Esophagus squamous epithelium (tissue), 5 donors: ENCODE measurements around the gene ZNF385A. TPM values are rescaled to one million over a fixed set of nuclear protein-coding genes. Genes with fewer than 3 reads are reported as not detected.

Experiments used
- DNase-seq: peaks from one replicate; lab custom pipeline; 2025; lab: John Stamatoyannopoulos, UW
- H3K27ac ChIP-seq, 4 donors: fragments of 200-600 bp; sonication (generic); one replicate each; pipeline ENCODE4 v1.5.1; 2016 to 2019; ENCODE audit warnings: mild to moderate bottlenecking in 1 of 4
- H3K27me3 ChIP-seq, 4 donors: fragments of 200-600 bp; sonication (generic); 1 replicate in 3 of 4; 2 replicates in 1 of 4; pipeline versions ENCODE4 v1.5.1 to v1.6.0; 2017 to 2021; ENCODE audit warnings: antibody characterized with exemption in 1 of 4
- H3K36me3 ChIP-seq, 3 donors: fragments of 200-600 bp; sonication (generic); one replicate each; pipeline ENCODE4 v1.5.1; 2016 to 2019
- H3K4me1 ChIP-seq, 3 donors: fragments of 200-600 bp; sonication (generic); one replicate each; pipeline ENCODE4 v1.5.1; 2017 to 2019
- H3K4me3 ChIP-seq, 4 donors: fragments of 200-600 bp; sonication (generic); 1 replicate in 3 of 4; 2 replicates in 1 of 4; pipeline ENCODE4 v1.5.1; 2016 to 2019; ENCODE audit warnings: mild to moderate bottlenecking in 2 of 4, moderate library complexity in 1 of 4
- H3K9me3 ChIP-seq, 3 donors: fragments of 200-600 bp; sonication (generic); one replicate each; pipeline ENCODE4 v1.5.1; 2016 to 2019
- CTCF ChIP-seq, 6 experiments: fragments of 450-650 bp in 4 of 6; fragments of 200-600 bp in 2 of 6; sonication (generic) in 2 of 6; IDR thresholded peaks; one replicate each; pipeline ENCODE4 v1.5.1; 2016 to 2019; ENCODE audit warnings: antibody characterized with exemption in 6 of 6, mild to moderate bottlenecking in 4 of 6, moderate library complexity in 4 of 6
- POLR2A ChIP-seq, 4 donors: fragments of 450-650 bp; IDR thresholded peaks; one replicate each; pipeline ENCODE4 v1.6.1; 2017; ENCODE audit warnings: antibody characterized with exemption in 4 of 4, mild to moderate bottlenecking in 4 of 4, moderate library complexity in 3 of 4
- WGBS, 2 donors: methylation state at CpG; one replicate each; pipeline ENCODE4 v1.1.5; 2018; 5-methylcytosine and 5-hydroxymethylcytosine counted together
- intact Hi-C: fragments of 100-400 bp; cut with DNase I; formaldehyde crosslinking; loops from one replicate; pipeline ENCODE4 v1.15.0; 2022
- total RNA-seq, 4 donors: library from RNA; depleted of rRNA; stranded (reverse); fragments of >200 nt; gene quantifications; one replicate each; pipeline ENCODE4 v1.1.0, GENCODE V29; 2016
- donor health status: DM: yes; HTN: yes; CAD: no.

The ZNF385A gene
- total RNA-seq, 4 donors from 2014 or later: 25.2 to 106 (median 37.8) TPM

GRCh38 chr12:54415221-54415929 is 30.8 kb upstream of the ZNF385A start:
- Histone ChIP-seq H3K9me3 (no peaks in the 10 kb centered on the region), H3K27me3 (peaks cover 0 to 25% (median 0%) of the 10 kb centered on the region in 4 donors), H3K36me3 (peaks cover 0 to 18% (median 0%) of the 10 kb centered on the region in 3 donors), H3K27ac (peak overlapping the region in 3 of 4 donors; percentile 78 to 95 (median 92)), H3K4me3 (peak overlapping the region; percentile 5 to 95 (median 76)), H3K4me1 (peaks cover 23 to 98% (median 40%) of the 10 kb centered on the region in 3 donors)
- 31 to 32% methylated on average over 3 to 4 of the region's 4 CpGs for WGBS, 2 donors
- intact Hi-C loops: no loop called here
- TF ChIP-seq CTCF (IDR thresholded peaks at IDR 0.05): no peak
- no peak for TF ChIP-seq POLR2A (IDR thresholded peaks at IDR 0.05)
- no peak for DNase-seq

- TF ChIP-seq CTCF (IDR thresholded peaks at IDR 0.05) (no peak), POLR2A (IDR thresholded peaks at IDR 0.05) (no peak)
- Histone ChIP-seq H3K27me3 (peaks cover 0 to 7% (median 0%) of the 10 kb centered on the region in 4 donors), H3K27ac (peak overlapping the region; percentile 66 to 95 (median 90)), H3K36me3 (peaks cover 0 to 36% (median 11%) of the 10 kb centered on the region in 3 donors), H3K4me3 (peak overlapping the region; percentile 8 to 95 (median 76)), H3K4me1 (peaks cover 23 to 96% (median 40%) of the 10 kb centered on the region in 3 donors), H3K9me3 (no peaks in the 10 kb centered on the region)
- 48 to 49% methylated on average over 6 to 9 of the region's 9 CpGs for WGBS, 2 donors
- intact Hi-C loops: no loop called here
- DNase-seq: no peak
Observed at GRCh38 chr12:54413284-54414190, 29.0 kb upstream of the ZNF385A start.

- H3K9me3 ChIP-seq: no peaks in the 10 kb centered on the region
- no peaks in the 10 kb centered on the region for H3K27me3 ChIP-seq
- DNase-seq: no peak
- H3K4me3 ChIP-seq: peak overlapping the region in 3 of 4 donors; percentile 66 to 95 (median 85)
- TF ChIP-seq POLR2A (IDR thresholded peaks at IDR 0.05): no peak
- TF ChIP-seq CTCF (IDR thresholded peaks at IDR 0.05): no peak
- H3K27ac ChIP-seq: peak overlapping the region; percentile 66 to 95 (median 90)
- 42 to 57% methylated on average over 3 of the region's 3 CpGs for WGBS, 2 donors
- H3K4me1 ChIP-seq: peaks cover 23 to 95% (median 46%) of the 10 kb centered on the region in 3 donors
- peaks cover 0 to 44% (median 16%) of the 10 kb centered on the region in 3 donors for H3K36me3 ChIP-seq
- intact Hi-C loops: no loop called here
Observed at GRCh38 chr12:54412786-54413185, 28.3 kb upstream of the ZNF385A start.

- intact Hi-C loops: no loop called here
- H3K4me3 ChIP-seq: peak overlapping the region in 3 of 4 donors; percentile 66 to 95 (median 85)
- no peaks in the 10 kb centered on the region for H3K27me3 ChIP-seq
- no peaks in the 10 kb centered on the region for H3K9me3 ChIP-seq
- H3K36me3 ChIP-seq: peaks cover 0 to 48% (median 21%) of the 10 kb centered on the region in 3 donors
- 56 to 100% methylated on average over 1 to 3 of the region's 4 CpGs for WGBS, 2 donors
- H3K4me1 ChIP-seq: peaks cover 23 to 95% (median 49%) of the 10 kb centered on the region in 3 donors
- H3K27ac ChIP-seq: peak overlapping the region; percentile 66 to 95 (median 90)
- DNase-seq: no peak
- TF ChIP-seq POLR2A (IDR thresholded peaks at IDR 0.05): no peak
- no peak for TF ChIP-seq CTCF (IDR thresholded peaks at IDR 0.05)
Observed at GRCh38 chr12:54412348-54412747, 27.8 kb upstream of the ZNF385A start.
